GM12892 (cell line): ENCODE data around the gene EGFL8.

Experiments
- DNase-seq: peaks from one replicate; pipeline ENCODE4 v3.0.0; 2011; ENCODE audit not compliant: insufficient read length
- FAIRE-seq: peaks from 2 replicates; lab custom pipeline; 2011; peaks lifted over from hg19 to GRCh38; lab: Jason Lieb, UNC
- POLR2A ChIP-seq: IDR thresholded peaks from 2 replicates; pipeline ENCODE4 v1.6.1; 2011; ENCODE audit warnings: low read depth, low read length, control low read depth
- POLR2AphosphoS5 ChIP-seq: IDR thresholded peaks from 2 replicates; pipeline ENCODE4 v1.6.1; 2011; ENCODE audit warnings: low read depth, low read length, control low read depth
- TAF1 ChIP-seq: IDR thresholded peaks from 2 replicates; pipeline ENCODE4 v1.6.1; 2011; ENCODE audit warnings: low read depth, mild to moderate bottlenecking, control low read depth, low read length, borderline replicate concordance

Gene EGFL8

DNA sequence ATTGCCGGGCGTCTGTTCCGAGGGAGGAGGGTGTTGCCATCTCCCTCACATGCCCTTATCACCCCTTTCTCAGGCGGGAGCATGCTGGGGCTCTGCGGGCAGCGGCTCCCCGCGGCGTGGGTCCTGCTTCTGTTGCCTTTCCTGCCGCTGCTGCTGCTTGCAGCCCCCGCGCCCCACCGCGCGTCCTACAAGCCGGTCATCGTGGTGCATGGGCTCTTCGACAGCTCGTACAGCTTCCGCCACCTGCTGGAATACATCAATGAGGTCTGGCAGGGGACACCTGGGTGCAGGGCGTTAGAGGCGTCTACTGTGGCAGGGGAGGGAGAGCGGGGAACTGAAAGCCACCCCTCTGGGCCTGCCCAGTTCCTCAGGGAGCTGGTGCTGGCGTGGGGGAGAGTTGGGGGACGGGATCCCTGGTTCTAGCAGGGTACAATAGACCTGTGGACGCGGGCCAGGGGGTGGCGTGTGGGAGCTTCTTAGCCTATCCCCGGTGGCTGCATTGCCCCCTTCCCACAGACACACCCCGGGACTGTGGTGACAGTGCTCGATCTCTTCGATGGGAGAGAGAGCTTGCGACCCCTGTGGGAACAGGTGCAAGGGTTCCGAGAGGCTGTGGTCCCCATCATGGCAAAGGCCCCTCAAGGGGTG, 9.8 kb upstream of the EGFL8 start:
- FAIRE-seq = peak; percentile 88
- TF ChIP-seq POLR2AphosphoS5 = no peak
- no peak for TF ChIP-seq TAF1
- TF ChIP-seq POLR2A = no peak
- peak; percentile 80 for DNase-seq

DNA sequence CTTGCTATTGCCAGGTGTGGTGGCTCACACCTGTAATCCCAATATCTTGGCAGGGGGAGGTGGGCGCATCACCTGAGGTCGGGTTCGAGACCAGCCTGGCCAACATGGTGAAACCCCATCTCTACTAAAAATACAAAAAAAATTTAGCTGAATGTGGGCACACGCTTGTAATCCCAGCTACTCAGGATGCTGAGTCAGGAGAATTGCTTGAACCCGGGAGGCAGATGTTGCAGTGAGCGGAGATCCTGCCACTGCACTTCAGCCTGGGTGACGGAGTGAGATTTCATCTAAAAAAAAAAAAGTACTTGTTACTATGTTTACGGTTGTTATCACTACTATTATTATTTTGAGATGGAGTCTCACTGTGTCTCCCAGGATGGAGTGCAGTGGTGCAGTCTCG, 7.5 kb upstream of the EGFL8 start:
- no peak for DNase-seq
- no peak for FAIRE-seq
- no peak for TF ChIP-seq POLR2A
- TF ChIP-seq TAF1 = no peak
- no peak for TF ChIP-seq POLR2AphosphoS5

DNA sequence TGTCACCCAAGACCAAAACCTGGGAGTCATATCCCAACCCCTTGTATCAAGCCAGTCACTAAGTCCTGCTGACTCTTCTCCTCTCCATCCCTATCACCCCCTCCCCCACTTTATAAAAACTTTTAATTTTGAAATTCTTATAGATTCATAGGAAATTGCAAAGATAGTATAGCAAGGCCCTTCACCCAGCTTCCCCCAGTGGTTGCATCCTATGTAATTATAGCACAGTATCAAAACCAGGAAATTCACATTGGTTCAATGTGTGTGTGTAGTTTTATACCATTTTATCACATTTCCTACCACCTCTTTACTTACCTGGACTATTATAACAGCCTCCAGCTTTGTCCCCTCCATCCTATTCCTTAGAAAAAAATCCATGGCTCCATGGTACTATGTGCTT, 6.3 kb upstream of the EGFL8 start:
- TF ChIP-seq POLR2A (no peak), TAF1 (no peak), POLR2AphosphoS5 (no peak)
- DNase-seq (no peak), FAIRE-seq (no peak)

DNA sequence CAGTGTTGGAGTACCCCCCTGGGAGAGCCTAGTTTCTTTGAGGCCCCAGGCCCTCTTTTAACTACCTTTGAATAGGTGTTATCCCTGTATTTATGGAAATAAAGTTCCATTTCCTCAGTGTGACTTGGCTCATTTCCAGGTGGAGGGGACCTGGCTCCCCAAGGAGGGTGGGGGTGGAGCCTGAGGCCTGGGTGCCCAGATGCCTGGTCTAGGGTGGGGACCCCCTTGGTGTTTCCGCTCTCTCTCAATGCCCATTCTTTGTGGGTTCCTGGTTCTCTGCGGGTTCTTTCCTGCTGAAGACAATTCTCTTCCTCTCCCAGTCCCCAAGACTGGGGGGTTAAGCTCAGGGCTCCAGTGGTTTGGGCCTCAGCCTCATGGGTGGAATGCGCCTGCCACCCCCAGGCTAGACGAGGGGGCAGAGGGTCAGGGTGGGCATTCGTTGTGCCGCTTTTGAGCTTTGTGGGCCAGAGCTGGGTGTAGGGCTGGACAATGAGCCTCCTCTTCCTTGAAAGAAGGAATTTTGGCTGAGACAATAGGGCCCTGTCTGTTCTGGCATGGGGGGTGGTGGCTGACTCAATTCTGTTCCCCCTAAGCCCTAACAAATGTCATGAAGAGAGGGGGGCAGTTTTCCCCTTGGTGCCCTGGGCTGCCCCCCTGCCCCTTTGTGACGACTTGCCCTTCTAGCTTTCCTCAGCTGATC, 686 bp upstream of the EGFL8 start:
- FAIRE-seq = no peak
- TF ChIP-seq POLR2AphosphoS5 (no peak), TAF1 (no peak)
- no peak for DNase-seq

DNA sequence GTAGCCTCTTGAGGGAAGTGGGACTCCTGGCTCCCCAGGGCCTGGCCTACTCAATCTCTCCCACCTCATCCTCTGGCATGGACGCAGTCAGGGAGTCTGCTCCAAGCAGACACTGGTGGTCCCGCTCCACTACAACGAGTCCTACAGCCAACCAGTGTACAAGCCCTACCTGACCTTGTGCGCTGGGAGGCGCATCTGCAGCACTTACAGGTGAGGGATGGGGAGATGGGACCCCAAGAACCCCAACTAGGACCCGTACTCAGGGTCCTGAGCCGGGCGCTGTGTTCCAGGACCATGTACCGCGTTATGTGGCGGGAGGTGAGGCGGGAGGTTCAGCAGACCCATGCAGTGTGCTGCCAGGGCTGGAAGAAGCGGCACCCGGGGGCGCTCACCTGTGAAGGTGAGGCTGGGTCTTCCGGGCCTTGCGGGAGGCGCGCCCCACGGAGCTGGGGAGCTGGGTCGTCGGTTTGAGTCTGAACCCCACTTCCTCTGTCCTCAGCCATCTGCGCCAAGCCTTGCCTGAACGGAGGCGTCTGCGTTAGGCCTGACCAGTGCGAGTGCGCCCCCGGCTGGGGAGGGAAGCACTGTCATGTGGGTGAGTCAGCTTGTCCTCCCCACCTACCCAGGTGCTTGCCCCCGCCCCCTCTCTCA, 2.1 kb downstream of the EGFL8 start:
- DNase-seq (no peak), FAIRE-seq (no peak)
- no peak for TF ChIP-seq TAF1
- no peak for TF ChIP-seq POLR2A
- no peak for TF ChIP-seq POLR2AphosphoS5

DNA sequence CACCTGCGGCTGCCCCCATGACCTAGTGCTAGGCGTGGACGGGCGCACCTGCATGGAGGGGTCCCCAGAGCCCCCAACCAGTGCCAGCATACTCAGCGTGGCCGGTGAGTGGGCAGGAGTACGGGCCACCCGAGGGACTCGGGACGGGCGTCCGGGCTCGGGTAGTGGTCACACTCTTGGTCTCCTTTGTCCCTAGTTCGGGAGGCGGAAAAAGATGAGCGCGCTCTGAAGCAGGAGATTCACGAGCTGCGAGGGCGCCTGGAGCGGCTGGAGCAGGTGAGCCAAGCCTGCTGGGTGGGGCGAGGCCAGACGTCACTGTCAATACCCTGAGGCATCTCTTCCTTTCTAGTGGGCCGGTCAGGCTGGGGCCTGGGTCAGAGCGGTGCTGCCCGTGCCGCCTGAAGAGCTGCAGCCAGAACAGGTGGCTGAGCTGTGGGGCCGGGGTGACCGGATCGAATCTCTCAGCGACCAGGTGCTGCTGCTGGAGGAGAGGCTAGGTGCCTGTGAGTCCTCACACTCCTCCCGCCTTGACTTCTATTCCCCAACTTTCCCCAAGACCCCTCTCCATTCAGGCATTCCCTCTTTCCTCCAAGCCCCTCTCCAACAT, 2.9 kb downstream of the EGFL8 start:
- FAIRE-seq (no peak), DNase-seq (no peak)
- TF ChIP-seq TAF1 (no peak), POLR2A (no peak), POLR2AphosphoS5 (no peak)

DNA sequence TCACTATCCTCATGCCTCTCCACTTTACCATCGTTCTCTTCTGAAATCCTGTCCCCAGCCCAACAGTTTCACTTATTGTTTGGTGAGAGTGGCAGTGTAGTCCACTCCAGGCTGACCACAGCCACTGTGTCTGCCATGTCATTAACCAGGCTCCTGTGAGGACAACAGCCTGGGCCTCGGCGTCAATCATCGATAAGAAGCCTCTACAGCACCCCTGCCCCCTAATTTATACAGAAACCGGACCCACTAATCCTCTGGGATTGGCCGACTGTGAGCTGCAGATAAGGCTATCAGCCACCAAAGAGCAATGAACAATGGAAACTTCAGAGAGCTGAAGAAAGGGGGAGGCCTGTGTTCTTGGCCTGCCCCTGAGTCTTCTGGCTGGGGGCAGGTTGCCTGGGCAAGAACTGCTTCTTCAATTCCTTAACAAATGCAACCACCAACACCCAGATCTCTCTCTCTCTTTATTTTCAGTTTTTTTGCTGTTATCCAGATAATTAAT, 3.4 kb downstream of the EGFL8 start:
- DNase-seq (no peak), FAIRE-seq (no peak)
- no peak for TF ChIP-seq TAF1
- no peak for TF ChIP-seq POLR2AphosphoS5
- TF ChIP-seq POLR2A = no peak

DNA sequence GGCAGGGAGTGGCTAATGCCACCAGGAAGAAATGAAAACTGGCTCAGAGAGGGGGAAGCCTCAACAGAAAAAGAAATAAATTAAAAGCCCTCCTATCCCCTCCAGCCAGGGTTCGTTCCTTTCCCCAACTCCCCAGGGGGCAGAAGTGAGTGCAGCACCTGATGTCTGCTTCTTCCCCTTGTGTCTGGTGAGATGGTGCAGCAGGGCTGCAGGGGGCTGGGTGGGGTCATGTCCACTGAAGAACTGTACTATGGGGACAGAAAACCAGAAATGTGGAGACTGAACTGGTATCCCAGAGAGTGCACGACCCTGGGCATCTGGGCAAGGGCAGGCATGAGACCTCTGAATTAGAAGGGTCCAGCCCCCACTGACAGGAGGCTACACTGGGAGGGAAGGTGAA, 4.0 kb downstream of the EGFL8 start:
- TF ChIP-seq POLR2A (no peak), POLR2AphosphoS5 (no peak), TAF1 (no peak)
- no peak for DNase-seq

GRCh38 chr6:32168807-32169591, 4.6 kb downstream of the EGFL8 start:
- FAIRE-seq = no peak
- DNase-seq = no peak
- TF ChIP-seq TAF1 = no peak

More for the DNA sequence above, 4.0 kb downstream of the EGFL8 start:
- no peak for FAIRE-seq

DNA sequence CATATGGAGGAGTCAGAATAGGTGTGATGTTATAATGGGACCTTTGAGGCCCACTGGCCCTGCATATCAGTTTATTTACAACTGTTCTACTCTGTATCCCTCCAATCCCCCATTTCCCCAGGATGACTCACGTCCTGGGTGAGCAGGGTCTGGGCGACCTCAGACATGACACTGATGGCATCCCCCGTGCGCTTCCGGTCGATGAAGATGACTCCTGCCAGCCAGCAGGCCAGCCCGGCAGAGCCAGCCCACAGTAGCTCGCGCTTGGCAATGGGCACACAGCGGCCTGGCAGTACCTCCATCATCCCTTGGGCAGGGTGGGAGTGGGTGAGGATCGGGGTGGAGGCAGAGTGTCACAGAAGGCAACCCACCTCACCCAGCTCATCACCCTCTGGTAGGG, 5.9 kb downstream of the EGFL8 start:
- TF ChIP-seq POLR2AphosphoS5 = no peak
- TF ChIP-seq POLR2A = no peak
- TF ChIP-seq TAF1 = no peak
- FAIRE-seq = no peak
- no peak for DNase-seq

DNA sequence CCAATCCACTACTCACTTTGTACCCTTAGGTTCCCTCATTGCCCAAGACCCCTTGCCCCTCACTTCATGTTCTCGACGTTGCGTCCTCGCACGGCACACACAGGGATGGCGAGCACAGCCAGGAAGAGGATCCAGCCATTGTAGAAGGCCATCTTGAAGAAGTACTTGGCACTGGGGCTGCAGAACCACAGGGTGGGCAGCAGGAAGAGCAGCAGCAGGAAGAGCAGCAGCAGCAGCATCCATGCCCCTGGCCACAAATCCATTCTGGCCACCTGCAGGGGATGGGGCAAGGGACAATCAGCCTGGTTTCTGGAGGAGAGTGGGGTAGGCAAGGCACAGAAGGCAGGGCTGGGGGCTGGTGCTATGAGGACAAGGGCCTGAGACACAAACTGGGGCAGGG, 6.8 kb downstream of the EGFL8 start:
- FAIRE-seq (no peak), DNase-seq (no peak)
- no peak for TF ChIP-seq TAF1
- no peak for TF ChIP-seq POLR2A
- TF ChIP-seq POLR2AphosphoS5 = no peak
